Stromal cell of bone marrow (primary cell): ENCODE measurements around the gene IQSEC3.

ENCODE experiments used
- DNase-seq: peaks from one replicate; pipeline ENCODE4 v3.0.0-alpha.2; 2012; ENCODE audit warnings: low read depth

Gene IQSEC3

DNA sequence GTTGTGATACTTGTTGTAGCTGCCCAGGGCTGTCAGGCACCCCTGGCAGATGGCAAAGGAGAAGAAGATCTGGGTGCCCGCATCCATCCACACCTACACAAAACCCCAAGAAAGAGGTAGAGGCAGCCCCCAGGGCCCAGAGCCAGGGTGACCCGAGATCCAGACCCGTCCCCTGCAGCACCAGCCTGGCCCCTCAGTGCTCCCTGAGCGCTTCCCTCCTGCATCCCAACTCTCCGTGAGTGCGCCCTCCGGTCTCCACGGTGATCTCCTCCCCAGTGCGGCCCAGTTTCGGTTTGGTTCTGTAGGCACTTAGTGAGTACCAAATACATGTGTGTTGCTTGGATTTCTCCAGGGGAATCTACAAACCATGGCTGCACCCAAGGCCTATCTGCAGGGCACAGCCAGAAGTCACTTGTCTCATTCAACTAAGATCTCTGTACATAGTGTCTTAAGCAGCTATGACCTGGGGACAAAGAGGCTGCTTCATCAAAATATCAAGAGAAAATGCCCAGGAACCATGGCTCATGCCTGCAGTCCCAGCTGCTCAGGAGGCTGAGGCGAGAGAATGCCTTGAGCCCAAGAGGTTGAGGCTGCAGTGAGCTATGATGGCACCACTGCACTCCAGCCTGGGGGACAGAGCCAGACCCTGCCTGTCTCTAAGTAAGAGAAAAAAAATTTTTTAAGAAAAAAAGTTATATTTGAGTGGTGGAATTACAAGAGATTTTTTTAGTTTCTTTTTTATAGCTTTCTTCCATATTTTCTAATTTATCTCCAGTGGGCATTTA is 131.5 kb downstream of the IQSEC3 start:
- DNase-seq = no peak

DNA sequence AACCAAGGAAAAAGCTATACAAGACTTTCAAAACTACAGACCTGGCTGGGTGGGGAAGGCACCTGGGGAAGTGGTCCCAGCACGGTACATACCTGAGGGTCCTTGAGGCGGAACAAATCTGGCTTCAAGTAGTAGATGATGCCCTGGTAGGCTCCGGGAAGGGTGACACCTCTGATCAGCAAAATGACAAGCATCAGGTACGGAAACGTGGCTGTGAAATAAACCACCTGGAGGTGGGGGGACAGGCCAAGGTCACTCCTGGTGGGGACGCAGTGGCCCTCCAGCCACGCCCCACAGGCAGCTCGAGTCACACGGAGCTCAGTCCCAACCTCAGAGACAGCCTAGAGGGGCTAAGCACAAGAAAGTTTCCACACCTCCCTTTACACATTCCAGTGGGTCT is 132.1 kb downstream of the IQSEC3 start:
- no peak for DNase-seq

DNA sequence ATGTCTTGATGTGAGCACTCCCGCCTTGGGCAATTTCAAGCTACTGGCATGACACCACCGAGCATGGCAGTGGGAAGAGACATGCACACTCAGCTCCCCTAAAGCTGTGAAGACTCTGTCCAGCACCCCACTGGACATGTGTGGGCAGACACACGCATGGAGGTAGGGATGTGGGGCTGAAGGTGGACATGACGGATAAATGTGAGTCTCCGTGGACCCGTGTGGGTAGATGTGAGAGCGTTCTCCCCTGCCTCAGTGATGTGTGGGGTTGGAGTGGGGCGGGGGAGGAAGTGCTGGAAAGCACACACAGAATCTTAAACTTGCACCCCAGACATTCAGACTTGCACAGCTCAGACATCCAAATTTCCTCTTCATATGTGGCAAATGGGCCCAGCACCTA is 134.8 kb downstream of the IQSEC3 start:
- no peak for DNase-seq

GRCh38 chr12:202081-202731 is 135.6 kb downstream of the IQSEC3 start:
- no peak for DNase-seq

- no peak for DNase-seq
Measured at GRCh38 chr12:203074-203461, 136.5 kb downstream of the IQSEC3 start.

DNA sequence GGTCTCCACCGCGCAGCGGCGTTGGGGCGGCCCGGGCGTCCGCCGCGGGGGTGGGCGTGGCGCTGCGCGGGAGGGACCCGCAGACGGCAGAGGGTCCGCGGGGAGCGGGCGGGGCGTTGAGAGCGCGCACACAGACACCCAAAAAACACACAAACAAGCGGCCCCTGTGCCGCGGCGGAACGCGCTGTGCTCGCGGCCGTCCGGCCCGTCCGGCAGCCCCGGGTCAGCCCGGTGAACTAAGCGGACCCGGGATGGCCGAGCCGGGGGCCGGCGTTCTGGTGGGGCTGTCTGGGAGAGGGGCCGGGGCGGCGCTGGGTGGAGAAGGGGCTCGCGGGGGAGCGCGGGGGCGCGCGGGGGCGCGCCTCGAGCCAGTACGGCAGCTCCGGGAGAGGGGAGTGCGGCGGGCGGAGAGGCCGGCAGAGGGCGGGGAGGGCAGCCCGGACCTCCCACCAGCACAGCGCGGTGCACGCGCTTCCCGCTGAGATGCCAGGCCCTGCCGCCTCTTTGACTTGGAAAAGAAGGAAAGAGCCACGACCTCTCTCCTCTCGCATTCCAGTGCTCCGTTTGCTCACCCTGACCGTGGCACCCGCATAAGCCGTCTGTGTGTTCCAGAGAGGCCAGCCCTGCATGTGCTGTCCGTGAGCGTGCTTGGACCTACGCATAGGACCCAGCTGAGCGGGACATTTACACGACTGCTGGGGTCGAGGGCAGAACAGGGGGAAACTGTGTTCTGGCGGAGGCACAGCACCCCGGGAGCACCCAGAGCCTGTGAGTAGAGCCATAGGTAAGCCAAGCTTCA is 137.1 kb downstream of the IQSEC3 start:
- DNase-seq = no peak

- DNase-seq = no peak
Measured at GRCh38 chr12:204261-204678, 137.7 kb downstream of the IQSEC3 start.

DNA sequence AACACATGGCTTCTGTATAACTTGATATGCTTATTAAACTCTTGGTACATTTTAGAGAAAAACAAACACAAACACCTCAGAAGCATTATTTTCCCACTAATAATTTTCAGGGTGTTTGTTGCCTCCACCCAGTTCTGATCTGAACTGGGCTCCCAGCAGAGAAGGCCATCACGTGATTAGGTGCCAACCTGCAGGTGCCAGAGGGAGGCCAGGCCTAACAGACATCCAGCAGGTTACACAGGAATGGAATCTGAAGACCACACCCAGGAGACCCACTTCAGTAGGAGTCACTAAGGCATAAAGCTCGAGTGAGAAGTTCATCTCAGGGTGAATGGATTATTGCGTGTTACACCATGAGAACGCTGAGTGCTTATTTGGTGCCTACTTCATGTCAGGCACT is 138.5 kb downstream of the IQSEC3 start:
- DNase-seq = no peak

DNA sequence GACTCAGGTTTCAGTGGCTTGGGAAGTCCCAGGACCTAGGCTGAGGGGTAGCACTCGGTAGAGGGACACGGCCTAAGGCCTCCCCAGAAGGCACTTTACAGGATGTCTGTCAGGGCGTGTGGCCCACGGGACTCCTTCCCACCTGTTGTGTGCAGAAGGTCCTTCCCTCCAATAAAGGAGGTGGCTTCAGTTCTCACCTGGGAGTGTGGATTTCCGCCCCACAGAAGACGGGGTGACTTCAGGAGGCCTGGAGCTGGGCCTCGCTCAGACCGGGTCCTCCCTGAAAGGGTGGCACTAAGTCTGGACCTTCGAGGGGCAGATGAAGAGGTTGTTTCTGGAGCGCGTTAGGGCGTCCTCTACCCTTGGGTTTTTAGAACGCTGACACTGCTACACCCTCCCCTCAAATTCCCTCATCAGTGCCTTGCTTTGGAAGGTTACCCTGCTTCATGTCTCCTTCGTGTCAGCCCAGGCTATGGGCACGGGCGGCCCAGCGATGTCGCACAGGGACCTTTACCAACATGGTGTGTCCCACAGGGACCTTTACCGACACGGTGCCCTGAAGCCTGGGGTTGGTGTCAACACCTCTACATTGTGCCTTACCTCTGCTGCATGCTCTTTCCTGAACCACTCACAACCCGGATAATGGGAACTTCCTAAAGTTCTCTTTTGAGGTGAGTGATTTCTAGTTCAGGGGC is 140.3 kb downstream of the IQSEC3 start:
- no peak for DNase-seq

DNA sequence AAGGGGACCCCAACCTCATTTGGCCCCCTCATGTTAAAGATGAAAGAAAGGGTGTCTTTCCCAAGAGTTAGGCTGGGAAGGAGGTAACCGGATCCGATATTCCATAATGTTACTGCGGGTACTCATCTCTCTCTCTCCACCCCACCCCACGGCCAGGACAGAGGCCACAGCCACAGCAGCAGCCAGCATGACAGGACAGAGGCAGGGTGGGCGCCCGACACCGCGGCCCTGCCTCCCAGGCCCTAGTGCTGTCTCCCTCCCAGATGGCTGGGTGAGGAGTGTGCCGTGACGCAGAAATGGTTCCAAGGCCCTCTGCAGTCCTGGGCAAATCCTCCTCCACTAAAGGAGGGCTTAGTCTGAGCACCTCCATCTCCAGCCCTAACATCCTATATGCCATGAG is 141.2 kb downstream of the IQSEC3 start:
- DNase-seq = no peak

DNA sequence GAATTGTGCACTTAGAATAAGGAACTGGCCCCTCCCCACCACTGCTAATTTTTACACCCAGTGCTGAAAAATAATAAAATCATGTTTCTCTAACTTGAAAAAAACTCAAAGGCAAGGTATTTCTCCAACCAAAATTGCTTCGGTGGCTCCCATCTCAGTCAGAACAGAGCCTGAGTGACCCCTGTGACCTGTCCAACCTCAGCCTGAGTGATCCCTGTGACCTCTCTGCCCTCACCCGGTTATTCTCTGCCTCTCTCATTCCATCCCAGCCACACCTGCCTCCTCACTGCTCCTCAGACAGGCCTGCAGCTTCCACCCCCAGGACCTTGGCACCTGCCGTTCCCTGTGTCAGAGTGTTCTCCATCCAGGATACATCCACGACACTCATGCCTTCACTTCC is 142.2 kb downstream of the IQSEC3 start:
- no peak for DNase-seq

- no peak for DNase-seq
Measured at GRCh38 chr12:209246-209645, 142.7 kb downstream of the IQSEC3 start.

- DNase-seq = no peak
Measured at GRCh38 chr12:209851-210250, 143.3 kb downstream of the IQSEC3 start.

GRCh38 chr12:210277-211141 is 143.9 kb downstream of the IQSEC3 start:
- DNase-seq = no peak

DNA sequence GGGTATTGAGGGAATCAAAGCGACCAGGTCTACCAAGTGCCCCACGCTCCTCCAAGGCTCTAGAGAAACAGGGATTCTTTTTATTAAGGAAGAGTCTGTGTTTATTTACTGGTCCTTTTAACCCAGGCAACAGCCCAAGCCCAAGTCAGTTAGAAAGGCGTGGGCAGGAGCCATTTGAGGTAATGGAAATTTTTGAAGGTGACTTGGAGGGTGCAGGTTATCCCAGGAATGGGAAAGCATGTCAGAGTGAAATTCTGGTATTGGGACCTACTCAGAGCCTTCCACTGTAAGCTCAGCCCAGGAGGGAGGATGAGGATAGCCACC is 144.5 kb downstream of the IQSEC3 start:
- no peak for DNase-seq

- DNase-seq = no peak
Measured at GRCh38 chr12:211639-212414, 145.3 kb downstream of the IQSEC3 start.

DNA sequence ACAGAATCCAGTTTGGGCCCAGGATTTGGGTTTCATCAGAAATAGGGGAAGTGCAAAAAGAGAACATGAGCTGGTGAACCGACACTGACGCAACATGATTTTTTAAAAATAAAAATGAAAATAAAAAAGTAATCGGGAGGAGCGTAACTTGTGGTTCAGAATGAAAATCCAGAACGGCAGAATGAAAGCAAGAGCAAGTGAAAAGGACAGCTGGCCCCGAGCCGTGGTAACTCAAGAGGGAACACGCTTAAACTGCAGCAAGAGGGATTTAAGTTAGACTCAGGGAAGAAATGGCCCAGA is 145.8 kb downstream of the IQSEC3 start:
- DNase-seq = no peak

GRCh38 chr12:212715-213526 is 146.4 kb downstream of the IQSEC3 start:
- no peak for DNase-seq

DNA sequence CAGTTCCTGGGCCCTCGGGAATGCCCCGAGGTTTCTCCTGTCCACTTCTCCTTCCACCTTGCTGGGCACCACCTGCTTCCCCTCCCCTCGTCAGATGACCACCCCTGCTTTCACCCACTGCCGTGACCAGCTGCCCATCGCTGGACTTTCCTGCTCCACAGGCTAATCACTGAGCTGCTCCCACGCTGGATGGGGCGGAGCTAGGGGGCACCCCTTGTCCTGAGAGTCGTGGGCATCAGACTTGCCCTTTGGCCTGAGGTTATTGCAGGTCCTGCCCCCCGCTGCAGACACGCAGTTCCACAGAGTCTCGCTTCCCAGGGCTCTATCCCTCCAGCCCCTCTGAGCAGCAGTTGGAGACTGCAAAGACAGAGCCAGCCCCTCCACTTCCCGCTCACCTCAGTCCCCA is 147.0 kb downstream of the IQSEC3 start:
- DNase-seq = no peak
